GM19438 (cell line): ENCODE measurements around the gene PGP.

ENCODE experiments used
- ATAC-seq: cut with Tn5 transposase; IDR thresholded peaks from one replicate; pipeline ENCODE4 v1.9.1; 2021; ENCODE audit warnings: low read depth; ENCODE audit not compliant: unreplicated experiment

Gene PGP

GRCh38 chr16:2237493-2238149 lies 23.0 kb upstream of the PGP start:
- ATAC-seq = no peak

GRCh38 chr16:2237102-2237482 lies 22.5 kb upstream of the PGP start:
- no peak for ATAC-seq

GRCh38 chr16:2236337-2237101 lies 21.9 kb upstream of the PGP start, which contains the start of gene DNASE1L2:
DNASE1L2 (plus strand) TSS chr16:2236444; CDS start chr16:2236817, 373 bp downstream.
- ATAC-seq = no peak

GRCh38 chr16:2235695-2236336 lies 21.2 kb upstream of the PGP start:
- no peak for ATAC-seq

GRCh38 chr16:2235234-2235651 lies 20.6 kb upstream of the PGP start:
- no peak for ATAC-seq

GRCh38 chr16:2234813-2235170 lies 20.2 kb upstream of the PGP start:
- no peak for ATAC-seq

GRCh38 chr16:2233872-2234812 lies 19.5 kb upstream of the PGP start:
- ATAC-seq = no peak

- no peak for ATAC-seq
Observed at GRCh38 chr16:2233046-2233775, 18.6 kb upstream of the PGP start.

GRCh38 chr16:2232094-2232990 lies 17.7 kb upstream of the PGP start:
- ATAC-seq = no peak

GRCh38 chr16:2231016-2231931 lies 16.6 kb upstream of the PGP start:
- no peak for ATAC-seq

GRCh38 chr16:2230376-2230775 lies 15.7 kb upstream of the PGP start:
- no peak for ATAC-seq

- no peak for ATAC-seq
Observed at GRCh38 chr16:2229632-2230250, 15.1 kb upstream of the PGP start.

- ATAC-seq = no peak
Observed at GRCh38 chr16:2229091-2229490, 14.5 kb upstream of the PGP start.

GRCh38 chr16:2228161-2228824 lies 13.7 kb upstream of the PGP start:
- ATAC-seq = no peak

- no peak for ATAC-seq
Observed at GRCh38 chr16:2226918-2227317, 12.3 kb upstream of the PGP start.

GRCh38 chr16:2226245-2226793 lies 11.7 kb upstream of the PGP start:
- no peak for ATAC-seq
